Ovary (tissue), 3 donors: ENCODE data around the gene GDPD4.

Experiments used
- POLR2A ChIP-seq: fragments of 450-650 bp; IDR thresholded peaks from one replicate; pipeline ENCODE4 v1.6.1; 2017; ENCODE audit warnings: antibody characterized with exemption, mild to moderate bottlenecking, moderate library complexity
- TF ChIP-seq, protein P1 (sequence below), 3 donors: fragments of 450-650 bp in 2 of 3; fragments of 200-600 bp in 1 of 3; IDR thresholded peaks; one replicate each; pipeline versions ENCODE4 v1.5.1 to v1.8.0; 2016 to 2022; ENCODE audit warnings: antibody characterized with exemption in 3 of 3, mild to moderate bottlenecking in 1 of 3
- donor health status: DM: no; HTN: no; CAD: no.

DNA sequence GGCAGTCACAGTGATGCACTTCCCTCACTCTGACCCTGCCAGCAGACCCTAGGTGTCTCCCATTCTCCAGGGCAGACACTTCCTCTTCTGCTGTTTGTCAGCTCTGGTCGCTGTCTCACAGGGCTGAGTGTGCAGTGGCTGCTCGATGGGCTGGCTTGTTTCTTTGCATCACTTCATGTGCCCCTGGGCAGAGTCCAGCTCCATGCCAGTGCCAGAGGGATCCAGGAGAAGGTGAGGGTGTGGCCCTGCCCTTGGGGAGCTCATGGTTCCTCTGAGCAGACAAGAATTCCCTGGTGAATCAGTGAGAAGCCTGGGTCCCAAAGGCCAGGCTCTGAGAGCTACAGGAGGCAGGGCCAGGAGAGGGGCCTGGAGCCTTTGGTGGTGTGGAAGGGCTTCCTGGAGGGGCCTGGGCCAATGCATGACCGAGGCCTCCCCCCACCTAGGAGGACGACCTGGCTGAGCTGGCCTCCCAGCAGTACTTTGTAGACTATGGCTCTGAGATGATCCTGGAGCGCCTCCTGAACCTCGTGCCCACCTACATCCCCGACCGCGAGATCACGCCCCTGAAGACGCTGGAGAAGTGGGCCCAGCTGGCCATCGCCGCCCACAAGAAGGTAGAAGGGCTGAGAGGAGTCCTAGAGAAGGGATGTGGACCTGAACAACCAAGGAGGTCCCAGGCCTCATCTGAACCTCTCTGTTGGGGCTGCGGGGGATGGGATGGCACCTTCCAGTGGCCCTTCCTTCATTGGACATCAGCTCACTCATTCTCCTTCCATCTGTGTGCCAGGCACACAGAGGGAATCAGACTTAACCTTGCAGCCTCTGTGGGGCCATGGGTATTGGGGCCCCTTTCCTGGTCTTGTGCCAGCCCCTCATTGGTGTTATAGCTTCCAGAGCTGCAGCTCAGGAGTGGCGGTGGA is 107.3 kb downstream of the GDPD4 start:
- TF ChIP-seq, protein P1, sequence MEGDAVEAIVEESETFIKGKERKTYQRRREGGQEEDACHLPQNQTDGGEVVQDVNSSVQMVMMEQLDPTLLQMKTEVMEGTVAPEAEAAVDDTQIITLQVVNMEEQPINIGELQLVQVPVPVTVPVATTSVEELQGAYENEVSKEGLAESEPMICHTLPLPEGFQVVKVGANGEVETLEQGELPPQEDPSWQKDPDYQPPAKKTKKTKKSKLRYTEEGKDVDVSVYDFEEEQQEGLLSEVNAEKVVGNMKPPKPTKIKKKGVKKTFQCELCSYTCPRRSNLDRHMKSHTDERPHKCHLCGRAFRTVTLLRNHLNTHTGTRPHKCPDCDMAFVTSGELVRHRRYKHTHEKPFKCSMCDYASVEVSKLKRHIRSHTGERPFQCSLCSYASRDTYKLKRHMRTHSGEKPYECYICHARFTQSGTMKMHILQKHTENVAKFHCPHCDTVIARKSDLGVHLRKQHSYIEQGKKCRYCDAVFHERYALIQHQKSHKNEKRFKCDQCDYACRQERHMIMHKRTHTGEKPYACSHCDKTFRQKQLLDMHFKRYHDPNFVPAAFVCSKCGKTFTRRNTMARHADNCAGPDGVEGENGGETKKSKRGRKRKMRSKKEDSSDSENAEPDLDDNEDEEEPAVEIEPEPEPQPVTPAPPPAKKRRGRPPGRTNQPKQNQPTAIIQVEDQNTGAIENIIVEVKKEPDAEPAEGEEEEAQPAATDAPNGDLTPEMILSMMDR (IDR thresholded peaks at IDR 0.05): no peak
- TF ChIP-seq POLR2A: no peak
